Panc1 (cell line): ENCODE measurements around the gene KCNMB2. TPM values are rescaled to one million over a fixed set of nuclear protein-coding genes. Genes with fewer than 3 reads are reported as not detected.

ENCODE experiments used
- ATAC-seq: fragments of 200-7000 bp; cut with Tn5 transposase; 2 replicates; pipeline ENCODE4 v1.9.1; 2020; ENCODE audit warnings: mild to moderate bottlenecking, moderate library complexity
- BruUV-seq: library from RNA; stranded (reverse); fragments of 400-500 nt; replicated peaks from 2 replicates; lab custom pipeline; 2021; lab: Mats Ljungman, UMichigan
- CTCF ChIA-PET: fragments of 300-600 bp; sonication (Branson Sonifier 250); formaldehyde crosslinking; loops from one replicate; lab custom pipeline; 2022; ENCODE audit warnings: antibody characterized with exemption; lab: Charles Lee
- POLR2A ChIA-PET: fragments of 300-600 bp; sonication (Branson Sonifier 250); formaldehyde crosslinking; loops from one replicate; lab custom pipeline; 2022; ENCODE audit warnings: antibody characterized with exemption; lab: Charles Lee
- DNase-seq: peaks from one replicate; pipeline ENCODE4 v3.0.0-alpha.2; 2010; ENCODE audit warnings: low read depth, low spot score
- H3K27ac ChIP-seq: 2 replicates; pipeline ENCODE4 v1.5.1; 2011; ENCODE audit warnings: mild to moderate bottlenecking, low read length, inconsistent platforms
- H3K27me3 ChIP-seq: fragments of 200-500 bp; sonication (Bioruptor generic); 2 replicates; pipeline ENCODE4 v1.6.0; 2014; ENCODE audit warnings: low read length, inconsistent platforms; ENCODE audit not compliant: control insufficient read depth, insufficient read depth
- H3K36me3 ChIP-seq: fragments of 200-500 bp; sonication (Bioruptor generic); 2 replicates; pipeline ENCODE4 v1.5.1; 2014; ENCODE audit warnings: inconsistent platforms, mild to moderate bottlenecking, low read length, moderate library complexity; ENCODE audit not compliant: control insufficient read depth, insufficient read depth
- H3K4me1 ChIP-seq: 2 replicates; pipeline ENCODE4 v1.5.1; 2011; ENCODE audit warnings: inconsistent platforms, mild to moderate bottlenecking, low read length, moderate library complexity; ENCODE audit not compliant: control insufficient read depth, insufficient read depth
- H3K4me3 ChIP-seq, 2 experiments: 2 replicates each; pipeline ENCODE4 v1.5.1; 2011 to 2012; ENCODE audit warnings: low read depth in 2 of 2, low read length in 2 of 2, mild to moderate bottlenecking in 2 of 2, inconsistent platforms in 1 of 2, moderate library complexity in 1 of 2
- H3K9me3 ChIP-seq: fragments of 200-500 bp; sonication (Bioruptor generic); 2 replicates; pipeline ENCODE4 v1.5.1; 2014; ENCODE audit warnings: low read depth, mild to moderate bottlenecking, inconsistent platforms, low read length, moderate library complexity; ENCODE audit not compliant: control insufficient read depth, insufficient read depth
- CTCF ChIP-seq: fragments of 450-650 bp; IDR thresholded peaks from 2 replicates; pipeline ENCODE4 v1.5.1; 2017; ENCODE audit warnings: mild to moderate bottlenecking
- POLR2AphosphoS5 ChIP-seq: IDR thresholded peaks from 2 replicates; pipeline ENCODE4 v1.6.1; 2012; ENCODE audit warnings: mild to moderate bottlenecking, low read depth, low read length, moderate library complexity
- REST ChIP-seq, 2 experiments: IDR thresholded peaks; 2 replicates each; pipeline ENCODE4 v1.6.1; 2011 to 2012; ENCODE audit warnings: low read depth in 2 of 2, control low read depth in 1 of 2, low read length in 1 of 2, mild to moderate bottlenecking in 1 of 2, moderate library complexity in 1 of 2; ENCODE audit not compliant: insufficient read depth in 1 of 2
- SIN3A ChIP-seq: IDR thresholded peaks from 2 replicates; pipeline ENCODE4 v1.6.1; 2012; ENCODE audit warnings: low read depth, mild to moderate bottlenecking, low read length, moderate library complexity, borderline replicate concordance; ENCODE audit not compliant: insufficient read depth
- TCF7L2 ChIP-seq: IDR thresholded peaks from 2 replicates; pipeline ENCODE4 v1.6.1; 2011; ENCODE audit warnings: mild to moderate bottlenecking, low read depth, low read length, inconsistent platforms
- in situ Hi-C: cut with HindIII; loops from 2 replicates; pipeline ENCODE4 v1.10.0; 2016; ENCODE audit warnings: low sequenced_read_pairs, low pct_unique_long_range_greater_than_20kb
- intact Hi-C: fragments of 100-400 bp; cut with micrococcal nuclease; formaldehyde crosslinking; loops from one replicate; pipeline ENCODE4 v1.10.0; 2022; ENCODE audit not compliant: unreplicated experiment
- total RNA-seq: library from RNA; stranded (reverse); gene quantifications from one replicate; pipeline ENCODE4 v1.2.1, GENCODE V29; 2021; ENCODE audit not compliant: unreplicated experiment

KCNMB2 gene
- total RNA-seq, 1 experiment from 2014 or later = not detected

GRCh38 chr3:178671377-178671776 lies 135.1 kb downstream of the KCNMB2 start:
- ChIA-PET CTCF (no interaction called here), POLR2A (no interaction called here)
- H3K27ac ChIP-seq = no peak overlapping the region
- H3K27me3 ChIP-seq = no peaks in the 10 kb centered on the region
- TF ChIP-seq REST (IDR thresholded peaks at IDR 0.05; ENCODE audit: insufficient read depth in 1 of 2, low read depth in 2 of 2, low read length in 1 of 2) = no peak
- TF ChIP-seq SIN3A = no peak
- no peak for TF ChIP-seq TCF7L2
- TF ChIP-seq POLR2AphosphoS5 = no peak
- TF ChIP-seq CTCF = no peak
- no peak for ATAC-seq
- in situ Hi-C loops = no loop called here
- no TSS peak for BruUV-seq
- intact Hi-C loops = no loop called here
- no peak overlapping the region for H3K4me3 ChIP-seq
- H3K36me3 ChIP-seq = no peaks in the 10 kb centered on the region
- DNase-seq = no peak
- H3K4me1 ChIP-seq = no peaks in the 10 kb centered on the region
- H3K9me3 ChIP-seq = no peaks in the 10 kb centered on the region

GRCh38 chr3:178671791-178672190 lies 135.6 kb downstream of the KCNMB2 start:
- CTCF ChIA-PET = no interaction called here
- no peaks in the 10 kb centered on the region for H3K36me3 ChIP-seq
- in situ Hi-C loops = no loop called here
- POLR2A ChIA-PET = no interaction called here
- H3K4me1 ChIP-seq = no peaks in the 10 kb centered on the region
- intact Hi-C loops = no loop called here
- H3K27ac ChIP-seq = no peak overlapping the region
- ATAC-seq (no peak), DNase-seq (no peak)
- BruUV-seq = no TSS peak
- H3K4me3 ChIP-seq = no peak overlapping the region
- no peaks in the 10 kb centered on the region for H3K27me3 ChIP-seq
- no peaks in the 10 kb centered on the region for H3K9me3 ChIP-seq
- TF ChIP-seq SIN3A (no peak), CTCF (no peak), TCF7L2 (no peak), POLR2AphosphoS5 (no peak), REST (IDR thresholded peaks at IDR 0.05; ENCODE audit: insufficient read depth in 1 of 2, low read depth in 2 of 2, low read length in 1 of 2) (no peak)
